CD14-positive monocyte (primary cell): ENCODE results near the gene APOF. TPM values are rescaled to one million over a fixed set of nuclear protein-coding genes. Genes with fewer than 3 reads are reported as not detected.

ENCODE experiments used
- DNase-seq, 3 donors: peaks; one replicate each; pipeline ENCODE4 v3.0.0-alpha.2; 2011 to 2022
- H2AFZ ChIP-seq: 2 replicates; pipeline ENCODE4 v1.6.0; 2012; ENCODE audit warnings: mild to moderate bottlenecking, low read depth, low read length, inconsistent platforms; ENCODE audit not compliant: insufficient read depth, poor library complexity, severe bottlenecking
- H3K27ac ChIP-seq, 2 donors: 1 replicate in 1 of 2; 2 replicates in 1 of 2; pipeline ENCODE4 v1.5.1; 2012 to 2013; ENCODE audit warnings: low read length in 2 of 2, control low read depth in 1 of 2, inconsistent platforms in 1 of 2, low read depth in 1 of 2, mild to moderate bottlenecking in 1 of 2
- H3K27me3 ChIP-seq, 2 donors: one replicate each; pipeline versions ENCODE4 v1.6.0 to v1.6.1; 2011 to 2013; ENCODE audit warnings: low read length in 2 of 2; ENCODE audit not compliant: control insufficient read depth in 2 of 2, insufficient read depth in 2 of 2
- H3K36me3 ChIP-seq, 2 donors: replicated peaks in 1 of 2; 1 replicate in 1 of 2; 2 replicates in 1 of 2; pipeline versions ENCODE4 v1.5.1 to v1.6.1; 2012 to 2013; ENCODE audit warnings: low read length in 2 of 2, control low read depth in 1 of 2, inconsistent platforms in 1 of 2, mild to moderate bottlenecking in 1 of 2; ENCODE audit not compliant: insufficient read depth in 2 of 2, control insufficient read depth in 1 of 2
- H3K4me1 ChIP-seq, 2 donors: 1 replicate in 1 of 2; 2 replicates in 1 of 2; pipeline versions ENCODE4 v1.5.1 to v1.6.1; 2012 to 2013; ENCODE audit warnings: low read length in 2 of 2, control low read depth in 1 of 2, inconsistent platforms in 1 of 2, mild to moderate bottlenecking in 1 of 2, moderate library complexity in 1 of 2; ENCODE audit not compliant: insufficient read depth in 2 of 2, control insufficient read depth in 1 of 2
- H3K4me2 ChIP-seq: replicated peaks from 2 replicates; pipeline ENCODE3; 2012; ENCODE audit warnings: low read length, moderate library complexity, mild to moderate bottlenecking; ENCODE audit not compliant: poor library complexity, severe bottlenecking; ENCODE audit errors: extremely low read depth
- H3K4me3 ChIP-seq, 3 experiments: fragments of 200-600 bp in 1 of 3; sonication (generic) in 1 of 3; replicated peaks in 1 of 3; 1 replicate in 2 of 3; 2 replicates in 1 of 3; pipeline ENCODE4 v1.5.1; 2011 to 2013; ENCODE audit warnings: low read length in 3 of 3, mild to moderate bottlenecking in 3 of 3, control low read depth in 2 of 3, low read depth in 2 of 3, inconsistent platforms in 1 of 3, moderate library complexity in 1 of 3
- H3K79me2 ChIP-seq: 2 replicates; pipeline ENCODE4 v1.6.0; 2012; ENCODE audit warnings: mild to moderate bottlenecking, control low read depth, inconsistent platforms, low read length, moderate library complexity; ENCODE audit not compliant: insufficient read depth
- H3K9ac ChIP-seq: 2 replicates; pipeline ENCODE4 v1.6.0; 2017; ENCODE audit warnings: low read length, mild to moderate bottlenecking; ENCODE audit not compliant: insufficient read depth, poor library complexity, severe bottlenecking
- H3K9me3 ChIP-seq, 2 donors: replicated peaks in 1 of 2; 1 replicate in 1 of 2; 2 replicates in 1 of 2; pipeline versions ENCODE4 v1.5.1 to v1.6.1; 2012 to 2013; ENCODE audit warnings: low read length in 2 of 2, control low read depth in 1 of 2; ENCODE audit not compliant: control insufficient read depth in 1 of 2, insufficient read depth in 1 of 2
- H4K20me1 ChIP-seq: 2 replicates; pipeline ENCODE4 v1.6.0; 2012; ENCODE audit warnings: mild to moderate bottlenecking, low read length, control low read depth, moderate library complexity; ENCODE audit not compliant: insufficient read depth
- H3K27ac Mint-ChIP-seq, 7 donors: one replicate each; pipeline ENCODE4 v1.8.0; 2020; ENCODE audit warnings: mild to moderate bottlenecking in 7 of 7, mixed read lengths in 7 of 7, moderate library complexity in 6 of 7, inconsistent platforms in 2 of 7
- H3K27me3 Mint-ChIP-seq, 3 donors: one replicate each; pipeline ENCODE4 v1.8.0; 2021 to 2022; ENCODE audit warnings: low read depth in 3 of 3, mild to moderate bottlenecking in 3 of 3, mixed read lengths in 3 of 3, moderate library complexity in 3 of 3, inconsistent platforms in 1 of 3
- H3K36me3 Mint-ChIP-seq, 2 donors: one replicate each; pipeline ENCODE4 v1.8.0; 2020; ENCODE audit warnings: mixed read lengths in 2 of 2, inconsistent platforms in 1 of 2, mild to moderate bottlenecking in 1 of 2
- H3K4me1 Mint-ChIP-seq: one replicate; pipeline ENCODE4 v1.8.0; 2020; ENCODE audit warnings: mild to moderate bottlenecking, mixed read lengths
- H3K4me3 Mint-ChIP-seq, 2 donors: one replicate each; pipeline ENCODE4 v1.8.0; 2020; ENCODE audit warnings: mild to moderate bottlenecking in 2 of 2, mixed read lengths in 2 of 2, moderate library complexity in 1 of 2
- H3K9me3 Mint-ChIP-seq, 7 donors: one replicate each; pipeline ENCODE4 v1.8.0; 2020 to 2022; ENCODE audit warnings: mixed read lengths in 7 of 7, mild to moderate bottlenecking in 6 of 7, moderate library complexity in 6 of 7, inconsistent platforms in 2 of 7
- WGBS: methylation state at CpG from one replicate; pipeline ENCODE4 v1.1.5; 2013; ENCODE audit warnings: missing lambda C conversion rate; ENCODE audit not compliant: insufficient coverage; 5-methylcytosine and 5-hydroxymethylcytosine counted together
- intact Hi-C, 2 donors: fragments of 100-400 bp; cut with micrococcal nuclease; formaldehyde crosslinking; loops; one replicate each; pipeline versions ENCODE4 v1.15.0 to v1.15.1; 2023
- polyA plus RNA-seq, 3 donors: library from polyadenylated mRNA; depleted of rRNA in 1 of 3; unstranded in 2 of 3; stranded (reverse) in 1 of 3; fragments of 300-500 nt in 2 of 3; fragments of >200 nt in 1 of 3; fragmentation: Illumina TruSeq in 2 of 3; gene quantifications; 1 replicate in 2 of 3; 2 replicates in 1 of 3; pipeline ENCODE4 v1.2.3, GENCODE V29; 2012 to 2021
- TF ChIP-seq, protein P1 (sequence below): fragments of 200-600 bp; IDR thresholded peaks from one replicate; pipeline ENCODE4 v1.8.0; 2022; ENCODE audit warnings: antibody characterized with exemption, mild to moderate bottlenecking

The APOF gene
- polyA plus RNA-seq, 3 donors: not detected

DNA sequence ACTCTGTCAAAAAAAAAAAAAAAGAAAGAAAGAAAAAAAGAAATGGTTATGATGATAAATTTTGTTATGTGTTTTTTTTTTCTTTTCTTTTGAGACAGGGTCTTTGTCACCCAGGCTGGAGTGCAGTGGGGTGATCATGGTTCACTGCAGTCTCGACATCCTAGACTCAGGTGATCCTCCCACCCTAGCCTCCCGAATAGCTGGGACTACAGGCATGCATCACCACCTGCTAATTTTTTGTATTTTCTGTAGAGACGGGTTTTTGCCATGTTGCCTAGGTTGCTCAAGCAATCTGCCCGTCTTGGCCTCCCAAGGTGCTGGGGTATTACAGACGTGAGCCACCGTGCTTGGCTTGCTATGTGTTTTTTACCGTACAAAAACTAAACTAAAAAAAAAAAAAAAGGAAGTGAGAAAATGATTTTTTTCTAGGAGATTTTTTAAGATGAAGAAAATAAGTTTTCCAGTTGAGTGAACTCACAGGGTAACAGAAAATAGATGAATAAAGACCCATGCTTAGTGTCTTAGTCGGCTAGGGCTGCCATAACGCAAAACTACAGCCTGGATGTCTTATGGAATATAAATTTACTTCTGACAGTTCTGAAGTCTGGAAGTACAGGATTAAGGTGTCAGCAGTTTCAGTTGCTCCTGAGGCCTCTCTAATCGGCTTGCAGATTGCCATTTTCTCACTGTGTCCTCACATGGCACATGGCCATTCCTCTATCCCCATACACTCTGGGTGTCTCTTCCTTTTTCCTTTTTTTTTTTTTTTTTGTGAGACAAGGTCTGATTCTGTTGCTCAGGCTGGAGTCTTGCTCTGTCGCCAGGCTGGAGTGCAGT lies 13.2 kb upstream of the APOF start:
- 52% methylated on average over 5 of the region's 11 CpGs for WGBS
- Mint-ChIP-seq H3K27me3 (peaks cover 0 to 4% (median 2%) of the 10 kb centered on the region in 3 donors), H3K4me1 (peaks cover 27% of the 10 kb centered on the region), H3K27ac (peak overlapping the region in 3 of 7 donors; percentile 27 to 57 (median 41)), H3K36me3 (no peaks in the 10 kb centered on the region), H3K9me3 (peaks cover 4 to 19% (median 13%) of the 10 kb centered on the region in 7 donors), H3K4me3 (no peak overlapping the region)
- no peaks in the 10 kb centered on the region for H4K20me1 ChIP-seq
- DNase-seq: no peak
- no peak overlapping the region for H3K4me3 ChIP-seq
- H3K79me2 ChIP-seq: no peaks in the 10 kb centered on the region
- TF ChIP-seq, protein P1, sequence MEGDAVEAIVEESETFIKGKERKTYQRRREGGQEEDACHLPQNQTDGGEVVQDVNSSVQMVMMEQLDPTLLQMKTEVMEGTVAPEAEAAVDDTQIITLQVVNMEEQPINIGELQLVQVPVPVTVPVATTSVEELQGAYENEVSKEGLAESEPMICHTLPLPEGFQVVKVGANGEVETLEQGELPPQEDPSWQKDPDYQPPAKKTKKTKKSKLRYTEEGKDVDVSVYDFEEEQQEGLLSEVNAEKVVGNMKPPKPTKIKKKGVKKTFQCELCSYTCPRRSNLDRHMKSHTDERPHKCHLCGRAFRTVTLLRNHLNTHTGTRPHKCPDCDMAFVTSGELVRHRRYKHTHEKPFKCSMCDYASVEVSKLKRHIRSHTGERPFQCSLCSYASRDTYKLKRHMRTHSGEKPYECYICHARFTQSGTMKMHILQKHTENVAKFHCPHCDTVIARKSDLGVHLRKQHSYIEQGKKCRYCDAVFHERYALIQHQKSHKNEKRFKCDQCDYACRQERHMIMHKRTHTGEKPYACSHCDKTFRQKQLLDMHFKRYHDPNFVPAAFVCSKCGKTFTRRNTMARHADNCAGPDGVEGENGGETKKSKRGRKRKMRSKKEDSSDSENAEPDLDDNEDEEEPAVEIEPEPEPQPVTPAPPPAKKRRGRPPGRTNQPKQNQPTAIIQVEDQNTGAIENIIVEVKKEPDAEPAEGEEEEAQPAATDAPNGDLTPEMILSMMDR: no peak
- intact Hi-C loops: no loop called here
- H3K4me1 ChIP-seq: peaks cover 23 to 26% of the 10 kb centered on the region in 2 donors
- H3K36me3 ChIP-seq: no peaks in the 10 kb centered on the region
- H3K27ac ChIP-seq: no peak overlapping the region
- H3K4me2 ChIP-seq: no peak overlapping the region
- H2AFZ ChIP-seq: peak overlapping the region; percentile 77
- peaks cover 0 to 3% of the 10 kb centered on the region in 2 donors for H3K9me3 ChIP-seq
- peak overlapping the region; percentile 27 for H3K9ac ChIP-seq
- H3K27me3 ChIP-seq: no peaks in the 10 kb centered on the region

DNA sequence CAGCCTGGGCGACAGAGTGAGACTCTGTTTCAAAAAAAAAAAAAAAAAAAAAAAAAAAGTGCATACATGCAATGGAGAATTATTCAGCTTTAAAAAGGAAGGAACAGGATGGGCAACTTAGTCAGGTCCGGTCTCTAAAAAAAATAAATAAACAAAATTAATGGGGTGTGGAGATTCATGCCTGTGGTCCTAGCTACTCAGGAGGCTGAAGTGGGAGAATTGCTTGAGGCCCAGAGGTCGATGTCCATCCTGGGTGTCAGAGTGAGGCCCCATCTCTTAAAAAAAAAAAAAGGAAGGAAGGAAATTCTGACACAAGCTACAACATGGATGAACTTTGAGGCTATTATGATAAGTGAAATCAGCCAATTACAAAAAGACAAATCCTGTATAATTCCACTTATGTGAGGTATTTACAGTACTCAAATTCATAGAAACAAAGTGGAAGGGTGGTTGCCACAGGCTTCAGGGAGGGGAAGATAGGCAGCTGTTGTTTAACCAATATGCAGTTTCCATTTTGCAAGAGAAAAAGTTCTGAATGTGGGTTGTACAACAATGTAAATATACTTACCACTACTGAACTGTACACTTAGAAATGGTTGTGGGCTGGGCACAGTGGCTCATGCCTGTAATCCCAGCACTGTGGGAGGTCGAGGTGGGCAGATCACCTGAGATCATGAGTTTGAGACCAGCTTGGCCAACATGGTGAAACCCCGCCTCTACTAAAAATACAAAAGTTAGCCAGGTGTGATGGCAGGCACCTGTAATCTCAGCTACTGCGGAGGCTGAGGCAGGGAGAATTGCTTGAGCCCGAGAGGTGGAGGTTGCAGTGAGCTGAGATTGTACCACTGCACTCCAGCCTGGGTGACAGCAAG lies 12.3 kb upstream of the APOF start:
- H2AFZ ChIP-seq: peak overlapping the region; percentile 77
- no peaks in the 10 kb centered on the region for H3K27me3 ChIP-seq
- no peaks in the 10 kb centered on the region for H3K36me3 ChIP-seq
- H3K9me3 Mint-ChIP-seq: peaks cover 4 to 19% (median 12%) of the 10 kb centered on the region in 7 donors
- peak overlapping the region in 1 of 2 donors; percentile 42 for H3K4me3 Mint-ChIP-seq
- H3K79me2 ChIP-seq: no peaks in the 10 kb centered on the region
- no peak for DNase-seq
- peak overlapping the region in 5 of 7 donors; percentile 22 to 65 (median 56) for H3K27ac Mint-ChIP-seq
- intact Hi-C loops: no loop called here
- H3K9ac ChIP-seq: no peak overlapping the region
- H3K27me3 Mint-ChIP-seq: peaks cover 0 to 2% (median 2%) of the 10 kb centered on the region in 3 donors
- peak overlapping the region; percentile 19 for H3K4me2 ChIP-seq
- H3K4me3 ChIP-seq: peak overlapping the region in 1 of 3 experiments; percentile 36
- WGBS: 100% methylated on average over 3 of the region's 7 CpGs
- TF ChIP-seq, protein P1: no peak
- H3K4me1 ChIP-seq: peaks cover 23 to 26% of the 10 kb centered on the region in 2 donors
- peak overlapping the region in 1 of 2 donors; percentile 26 for H3K27ac ChIP-seq
- H4K20me1 ChIP-seq: no peaks in the 10 kb centered on the region
- H3K4me1 Mint-ChIP-seq: peaks cover 27% of the 10 kb centered on the region
- no peaks in the 10 kb centered on the region for H3K36me3 Mint-ChIP-seq
- peaks cover 0 to 3% of the 10 kb centered on the region in 2 donors for H3K9me3 ChIP-seq
